ENCODE results near the gene EXOC8.
"Not testable (repeated sequence)": the region's sequence is repeated elsewhere in the genome, so short reads cannot be mapped to it uniquely, and the experiment has no call there.

The EXOC8 gene

GRCh38 chr1:231362325-231362724 lies 24.7 kb upstream of the EXOC8 start:
- TF ChIP-seq POLR2A (IDR thresholded peaks at IDR 0.05; ENCODE audit: low read depth, low read length) = no peak
- FAIRE-seq = no peak
- no peak for DNase-seq (ENCODE audit: insufficient read length, low spot score)

DNA sequence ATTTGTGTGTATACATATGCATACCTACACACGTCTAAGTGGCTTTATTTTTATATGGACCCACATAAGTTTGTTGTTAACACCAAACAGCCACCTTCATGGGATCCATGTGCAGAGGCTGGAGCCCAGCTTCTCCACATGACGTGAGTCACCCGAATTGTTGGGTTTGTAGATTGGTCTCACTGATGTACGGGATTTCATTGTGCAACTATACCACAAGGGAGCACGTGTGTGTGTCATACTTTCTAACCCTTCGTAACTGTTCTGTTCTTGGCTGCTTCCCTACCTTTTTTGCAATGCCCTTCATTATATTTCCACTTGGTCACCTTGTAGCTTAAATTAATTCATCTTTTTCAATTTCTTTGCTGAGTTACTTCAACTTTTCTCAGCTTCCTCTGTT lies 21.5 kb upstream of the EXOC8 start:
- DNase-seq (ENCODE audit: insufficient read length, low spot score) (peak; percentile 38), FAIRE-seq (peak; percentile 82)
- TF ChIP-seq POLR2A (IDR thresholded peaks at IDR 0.05; ENCODE audit: low read depth, low read length) = no peak

- peak; percentile 86 for FAIRE-seq
- no peak for DNase-seq (ENCODE audit: insufficient read length, low spot score)
Observed at GRCh38 chr1:231357831-231358354, 20.2 kb upstream of the EXOC8 start.

DNA sequence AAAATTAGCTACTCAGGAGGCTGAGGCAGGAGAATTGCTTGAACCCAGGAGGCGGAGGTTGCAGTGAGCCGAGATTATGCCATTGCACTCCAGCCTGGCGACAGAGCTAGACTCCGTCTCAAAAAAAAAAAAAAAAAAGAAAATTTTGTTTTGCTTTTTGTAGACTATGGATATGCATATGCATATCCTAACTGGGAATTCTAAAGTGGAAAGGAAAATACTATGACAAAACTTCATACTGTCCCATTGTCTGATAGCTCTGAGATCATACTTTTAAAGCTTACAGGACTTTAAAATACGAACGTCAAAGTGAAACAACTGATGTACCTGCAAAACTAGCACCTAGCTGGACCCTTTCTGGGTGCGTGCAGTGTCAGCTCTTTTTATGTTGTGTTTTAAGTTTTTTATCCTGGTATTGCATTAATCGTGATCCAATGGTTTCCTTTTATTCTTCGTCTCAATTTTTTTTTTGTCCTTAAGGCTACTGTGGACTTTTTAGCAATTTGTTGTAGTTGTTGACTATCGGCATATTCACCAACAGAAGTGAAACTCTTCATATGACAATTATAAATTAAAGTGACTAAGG lies 19.6 kb upstream of the EXOC8 start:
- no peak for FAIRE-seq
- no peak for TF ChIP-seq POLR2A (IDR thresholded peaks at IDR 0.05; ENCODE audit: low read depth, low read length)

More at GRCh38 chr1:231357831-231358354, 20.2 kb upstream of the EXOC8 start:
- TF ChIP-seq POLR2A (IDR thresholded peaks at IDR 0.05; ENCODE audit: low read depth, low read length) = no peak

DNA sequence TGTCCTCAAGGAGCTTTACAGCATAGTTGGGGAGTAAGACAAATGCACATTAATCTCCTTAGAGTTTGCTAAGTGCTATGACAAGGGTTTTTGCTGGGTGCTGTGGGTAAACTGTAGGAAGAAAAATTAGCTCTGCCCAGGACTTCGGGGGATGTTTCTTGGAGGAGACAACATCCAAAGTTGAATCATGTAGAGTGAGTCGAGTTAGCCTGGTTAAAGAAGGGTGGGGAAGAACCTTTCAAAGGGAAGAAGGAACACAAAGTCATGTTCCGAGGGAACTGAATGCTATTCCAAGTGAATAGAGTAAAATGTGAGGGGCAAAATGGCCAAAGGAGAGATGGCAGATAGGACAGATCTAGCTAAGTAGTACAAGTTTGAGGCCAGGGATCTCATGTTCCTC lies 17.5 kb upstream of the EXOC8 start:
- no peak for TF ChIP-seq POLR2A (IDR thresholded peaks at IDR 0.05; ENCODE audit: low read depth, low read length)
- no peak for DNase-seq (ENCODE audit: insufficient read length, low spot score)
- FAIRE-seq = no peak

More for the DNA sequence above, 19.6 kb upstream of the EXOC8 start:
- DNase-seq (ENCODE audit: insufficient read length, low spot score) = no peak

- FAIRE-seq (no peak), DNase-seq (ENCODE audit: insufficient read length, low spot score) (no peak)
- no peak for TF ChIP-seq POLR2A (IDR thresholded peaks at IDR 0.05; ENCODE audit: low read depth, low read length)
Observed at GRCh38 chr1:231354330-231355020, 16.8 kb upstream of the EXOC8 start.

DNA sequence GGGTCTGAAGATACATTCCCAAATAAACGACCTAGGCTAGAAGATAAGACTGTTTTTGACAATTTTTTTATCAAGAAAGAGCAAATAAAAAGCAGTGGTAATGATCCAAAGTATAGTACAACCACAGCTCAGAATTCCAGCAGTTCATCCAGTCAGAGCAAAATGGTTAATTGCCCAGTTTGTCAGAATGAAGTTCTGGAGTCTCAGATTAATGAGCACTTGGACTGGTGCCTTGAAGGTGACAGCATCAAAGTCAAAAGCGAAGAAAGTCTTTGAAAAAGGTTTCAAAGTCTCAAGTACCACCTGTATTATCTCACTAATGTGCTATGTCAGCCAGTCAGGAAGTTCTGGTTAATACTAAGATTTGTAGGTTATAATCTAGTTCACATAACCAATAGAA lies 15.4 kb upstream of the EXOC8 start:
- FAIRE-seq (no peak), DNase-seq (ENCODE audit: insufficient read length, low spot score) (no peak)
- no peak for TF ChIP-seq POLR2A (IDR thresholded peaks at IDR 0.05; ENCODE audit: low read depth, low read length)

GRCh38 chr1:231351816-231352215 lies 14.2 kb upstream of the EXOC8 start:
- TF ChIP-seq POLR2A (IDR thresholded peaks at IDR 0.05; ENCODE audit: low read depth, low read length) = no peak
- FAIRE-seq = no peak
- DNase-seq (ENCODE audit: insufficient read length, low spot score) = no peak

DNA sequence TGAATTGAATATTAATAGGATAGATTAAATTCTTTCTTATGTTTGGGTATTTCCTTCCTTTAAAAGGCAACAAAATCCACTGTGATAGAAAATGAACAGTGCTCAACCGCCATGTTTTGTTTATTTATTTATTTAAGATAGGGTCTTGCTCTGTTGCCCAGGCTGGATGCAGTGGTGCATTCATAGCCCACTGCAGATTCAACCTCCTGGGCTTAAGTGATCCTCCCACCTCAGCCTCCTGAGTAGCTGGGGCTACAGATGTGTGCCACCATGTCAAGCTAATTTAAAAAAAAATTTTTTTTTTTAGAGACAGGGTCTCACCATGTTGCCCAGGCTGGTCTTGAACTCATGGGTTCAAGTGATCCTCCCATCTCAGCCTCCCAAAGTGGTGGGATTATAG lies 11.2 kb upstream of the EXOC8 start:
- not testable (repeated sequence) for DNase-seq (ENCODE audit: insufficient read length, low spot score); FAIRE-seq

GRCh38 chr1:231348442-231348841 lies 10.8 kb upstream of the EXOC8 start:
- no peak for FAIRE-seq
- no peak for TF ChIP-seq POLR2A (IDR thresholded peaks at IDR 0.05; ENCODE audit: low read depth, low read length)
- no peak for DNase-seq (ENCODE audit: insufficient read length, low spot score)

GRCh38 chr1:231347961-231348360 lies 10.3 kb upstream of the EXOC8 start:
- FAIRE-seq = no peak
- no peak for TF ChIP-seq POLR2A (IDR thresholded peaks at IDR 0.05; ENCODE audit: low read depth, low read length)
- no peak for DNase-seq (ENCODE audit: insufficient read length, low spot score)

- TF ChIP-seq POLR2A (IDR thresholded peaks at IDR 0.05; ENCODE audit: low read depth, low read length) = no peak
- DNase-seq (ENCODE audit: insufficient read length, low spot score) (no peak), FAIRE-seq (no peak)
Observed at GRCh38 chr1:231340328-231341013, 2.8 kb upstream of the EXOC8 start.

GRCh38 chr1:231338270-231339128 lies 847 bp upstream of the EXOC8 start, which contains the start of gene SPRTN:
SPRTN (plus strand) TSS chr1:231338293; CDS start chr1:231338384, 91 bp downstream.
- TF ChIP-seq POLR2A (IDR thresholded peaks at IDR 0.05; ENCODE audit: low read depth, low read length) = peak; percentile 86
- DNase-seq (ENCODE audit: insufficient read length, low spot score) (peak; percentile 84), FAIRE-seq (no peak)

Measured in H54 (cell line).